Neural progenitor cell (in vitro differentiated cells): ENCODE measurements around the gene FBXO17. TPM values are rescaled to one million over a fixed set of nuclear protein-coding genes. Genes with fewer than 3 reads are reported as not detected.
A peak's percentile ranks its signal among the peaks of the same experiment; 100 is the strongest.

Experiments
- DNase-seq: peaks from one replicate; pipeline ENCODE4 v3.0.0-alpha.2; 2016; ENCODE audit warnings: low spot score
- H2AFZ ChIP-seq: fragments of 200-600 bp; sonication (generic); replicated peaks from 2 replicates; pipeline ENCODE4 v1.6.1; 2016; ENCODE audit warnings: antibody characterized with exemption
- H3F3A ChIP-seq: fragments of 200-600 bp; sonication (generic); 2 replicates; pipeline ENCODE4 v1.6.1; 2016; ENCODE audit warnings: antibody characterized with exemption, low read depth
- H3K27ac ChIP-seq: fragments of 200-600 bp; sonication (generic); 2 replicates; pipeline ENCODE4 v1.5.1; 2016; ENCODE audit warnings: mild to moderate bottlenecking
- H3K27me3 ChIP-seq: fragments of 200-600 bp; sonication (generic); 2 replicates; pipeline ENCODE4 v1.6.1; 2016; ENCODE audit warnings: mild to moderate bottlenecking, moderate library complexity
- H3K36me3 ChIP-seq: fragments of 200-600 bp; sonication (generic); 2 replicates; pipeline ENCODE4 v1.5.1; 2016
- H3K4me1 ChIP-seq: fragments of 200-600 bp; sonication (generic); 2 replicates; pipeline ENCODE4 v1.6.1; 2016; ENCODE audit warnings: mixed run types
- H3K4me2 ChIP-seq: fragments of 200-600 bp; sonication (generic); 2 replicates; pipeline ENCODE4 v1.6.1; 2016
- H3K4me3 ChIP-seq: fragments of 200-600 bp; sonication (generic); 2 replicates; pipeline ENCODE4 v1.5.1; 2016
- H3K79me2 ChIP-seq: fragments of 200-600 bp; sonication (generic); 2 replicates; pipeline ENCODE4 v1.6.1; 2016; ENCODE audit warnings: low read depth
- H3K9ac ChIP-seq: fragments of 200-600 bp; sonication (generic); 2 replicates; pipeline ENCODE4 v1.6.1; 2016
- H3K9me3 ChIP-seq: fragments of 200-600 bp; sonication (generic); 2 replicates; pipeline ENCODE4 v1.5.1; 2016; ENCODE audit warnings: low read depth
- H4K20me1 ChIP-seq: fragments of 200-600 bp; sonication (generic); 2 replicates; pipeline ENCODE4 v1.6.1; 2016; ENCODE audit warnings: low read depth
- H3K27ac Mint-ChIP-seq: 3 replicates; pipeline ENCODE4 v1.8.0; 2021; ENCODE audit warnings: mixed read lengths
- H3K27me3 Mint-ChIP-seq: 2 replicates; pipeline ENCODE4 v1.8.0; 2022; ENCODE audit warnings: low read depth, mild to moderate bottlenecking, inconsistent platforms, moderate library complexity, mixed read lengths; ENCODE audit not compliant: insufficient read depth
- H3K36me3 Mint-ChIP-seq: 3 replicates; pipeline ENCODE4 v1.8.0; 2021; ENCODE audit warnings: mixed read lengths
- H3K4me1 Mint-ChIP-seq: 3 replicates; pipeline ENCODE4 v1.8.0; 2021; ENCODE audit warnings: mixed read lengths
- H3K4me3 Mint-ChIP-seq: 3 replicates; pipeline ENCODE4 v1.8.0; 2021; ENCODE audit warnings: mild to moderate bottlenecking, moderate library complexity, mixed read lengths
- H3K9me3 Mint-ChIP-seq: 3 replicates; pipeline ENCODE4 v1.8.0; 2020; ENCODE audit warnings: mixed read lengths
- EZH2 ChIP-seq: fragments of 200-600 bp; sonication (generic); IDR thresholded peaks from 2 replicates; pipeline ENCODE4 v1.6.1; 2017; ENCODE audit warnings: antibody characterized with exemption, mild to moderate bottlenecking, moderate library complexity
- EZH2phosphoT487 ChIP-seq: fragments of 200-600 bp; sonication (generic); IDR thresholded peaks from 2 replicates; pipeline ENCODE4 v1.6.1; 2017; ENCODE audit warnings: antibody characterized with exemption
- total RNA-seq: library from RNA; depleted of rRNA; stranded (reverse); fragments of >200 nt; gene quantifications from 2 replicates; pipeline ENCODE4 v1.2.3, GENCODE V29; 2015; ENCODE audit warnings: low replicate concordance
- TF ChIP-seq, protein P1 (sequence below): fragments of 200-600 bp; sonication (generic); IDR thresholded peaks from 2 replicates; pipeline ENCODE4 v1.5.1; 2017; ENCODE audit warnings: antibody characterized with exemption, mild to moderate bottlenecking

The FBXO17 gene
- total RNA-seq, 1 donor from 2014 or later, result 8.3 TPM

DNA sequence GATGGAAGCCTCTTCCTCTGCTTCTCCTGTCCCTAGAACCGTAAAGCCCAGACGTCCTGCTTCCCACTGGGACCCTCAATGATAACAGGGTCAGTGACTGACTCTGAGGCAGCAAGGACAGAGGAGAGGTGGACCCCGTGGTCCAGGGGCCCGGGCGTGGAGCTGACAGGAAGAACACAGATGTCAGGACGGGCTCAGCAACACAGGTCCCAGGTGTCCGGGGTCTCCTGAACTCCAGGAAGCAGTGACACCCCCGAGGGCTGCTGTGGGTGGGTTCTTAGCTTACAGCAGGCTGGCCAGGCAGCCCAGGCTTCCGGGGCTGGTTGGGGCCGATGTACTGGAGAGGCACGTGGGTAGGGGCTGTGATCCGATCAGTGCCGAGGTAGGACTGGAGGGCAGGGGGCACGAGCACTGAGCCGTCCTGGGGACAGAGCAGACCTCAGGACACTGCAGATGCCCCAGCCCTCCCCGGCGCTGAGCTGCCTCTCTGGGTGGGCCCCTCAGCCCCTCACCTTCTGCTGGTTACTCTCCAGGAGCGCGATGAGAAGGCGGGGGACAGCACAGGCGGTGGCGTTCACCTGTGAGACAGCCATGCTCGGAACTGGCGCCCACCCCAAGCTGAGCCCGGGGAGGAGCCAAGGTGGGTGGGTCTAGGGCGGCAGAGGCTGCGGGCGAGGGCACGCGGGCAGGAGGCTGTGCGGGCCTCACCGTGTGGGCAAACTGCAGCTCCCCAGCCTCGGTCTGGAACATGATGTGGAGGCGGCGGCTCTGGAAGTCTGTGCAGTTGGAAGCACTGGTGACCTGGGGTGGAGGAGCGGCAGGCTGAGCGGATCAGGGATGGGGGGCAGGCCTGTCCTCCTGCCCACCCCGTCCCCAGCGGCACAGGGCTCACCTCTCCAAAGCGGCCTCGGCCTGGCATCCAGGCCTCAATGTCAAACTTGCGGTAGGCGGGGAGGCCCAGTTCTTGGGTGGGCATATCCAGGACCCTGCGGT is 59.9 kb downstream of the FBXO17 start:
- H3K4me3 ChIP-seq, result no peak overlapping the region
- Mint-ChIP-seq H3K4me1 (no peaks in the 10 kb centered on the region), H3K36me3 (peaks cover 2% of the 10 kb centered on the region), H3K9me3 (no peaks in the 10 kb centered on the region), H3K4me3 (no peak overlapping the region), H3K27ac (peak overlapping the region; percentile 77), H3K27me3 (peaks cover 7% of the 10 kb centered on the region)
- TF ChIP-seq EZH2 (no peak), EZH2phosphoT487 (no peak)
- TF ChIP-seq, protein P1, sequence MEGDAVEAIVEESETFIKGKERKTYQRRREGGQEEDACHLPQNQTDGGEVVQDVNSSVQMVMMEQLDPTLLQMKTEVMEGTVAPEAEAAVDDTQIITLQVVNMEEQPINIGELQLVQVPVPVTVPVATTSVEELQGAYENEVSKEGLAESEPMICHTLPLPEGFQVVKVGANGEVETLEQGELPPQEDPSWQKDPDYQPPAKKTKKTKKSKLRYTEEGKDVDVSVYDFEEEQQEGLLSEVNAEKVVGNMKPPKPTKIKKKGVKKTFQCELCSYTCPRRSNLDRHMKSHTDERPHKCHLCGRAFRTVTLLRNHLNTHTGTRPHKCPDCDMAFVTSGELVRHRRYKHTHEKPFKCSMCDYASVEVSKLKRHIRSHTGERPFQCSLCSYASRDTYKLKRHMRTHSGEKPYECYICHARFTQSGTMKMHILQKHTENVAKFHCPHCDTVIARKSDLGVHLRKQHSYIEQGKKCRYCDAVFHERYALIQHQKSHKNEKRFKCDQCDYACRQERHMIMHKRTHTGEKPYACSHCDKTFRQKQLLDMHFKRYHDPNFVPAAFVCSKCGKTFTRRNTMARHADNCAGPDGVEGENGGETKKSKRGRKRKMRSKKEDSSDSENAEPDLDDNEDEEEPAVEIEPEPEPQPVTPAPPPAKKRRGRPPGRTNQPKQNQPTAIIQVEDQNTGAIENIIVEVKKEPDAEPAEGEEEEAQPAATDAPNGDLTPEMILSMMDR, result no peak
- H3F3A ChIP-seq, result no peaks in the 10 kb centered on the region
- no peak overlapping the region for H3K9ac ChIP-seq
- H3K4me2 ChIP-seq, result no peak overlapping the region
- H3K4me1 ChIP-seq, result no peaks in the 10 kb centered on the region
- H2AFZ ChIP-seq, result no peak overlapping the region
- no peaks in the 10 kb centered on the region for H4K20me1 ChIP-seq
- no peak for DNase-seq
- no peak overlapping the region for H3K27ac ChIP-seq
- no peaks in the 10 kb centered on the region for H3K79me2 ChIP-seq
- no peaks in the 10 kb centered on the region for H3K36me3 ChIP-seq
- no peaks in the 10 kb centered on the region for H3K9me3 ChIP-seq
- no peaks in the 10 kb centered on the region for H3K27me3 ChIP-seq

DNA sequence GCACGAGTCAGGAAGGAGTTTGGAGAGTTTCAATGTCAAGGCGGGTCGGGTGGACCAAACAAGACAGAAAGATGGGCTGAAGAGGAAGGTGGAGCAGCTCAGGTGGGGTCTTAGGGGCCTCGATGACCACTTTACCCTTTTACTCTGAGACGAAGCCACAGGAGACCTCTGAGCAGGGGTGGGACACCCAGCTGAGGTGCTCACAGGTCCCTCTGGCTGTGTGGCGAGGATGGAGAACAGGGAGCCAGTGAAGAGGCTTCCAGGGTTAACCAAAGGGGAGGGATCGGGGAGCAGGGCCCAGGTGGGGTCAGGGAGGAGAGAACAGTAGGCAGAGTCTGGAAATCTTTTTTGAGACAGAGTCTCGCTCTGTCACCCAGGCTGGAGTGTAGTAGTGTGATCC is 61.6 kb downstream of the FBXO17 start:
- Histone ChIP-seq H3K27ac (no peak overlapping the region), H3K27me3 (no peaks in the 10 kb centered on the region), H2AFZ (no peak overlapping the region), H3K79me2 (no peaks in the 10 kb centered on the region), H3K9ac (no peak overlapping the region), H4K20me1 (no peaks in the 10 kb centered on the region), H3K9me3 (no peaks in the 10 kb centered on the region), H3K36me3 (no peaks in the 10 kb centered on the region), H3K4me3 (no peak overlapping the region), H3K4me1 (no peaks in the 10 kb centered on the region), H3K4me2 (no peak overlapping the region), H3F3A (no peaks in the 10 kb centered on the region)
- Mint-ChIP-seq H3K27me3 (peaks cover 7% of the 10 kb centered on the region), H3K4me1 (no peaks in the 10 kb centered on the region), H3K4me3 (no peak overlapping the region), H3K9me3 (no peaks in the 10 kb centered on the region), H3K36me3 (peaks cover 2% of the 10 kb centered on the region), H3K27ac (no peak overlapping the region)
- no peak for TF ChIP-seq EZH2
- no peak for TF ChIP-seq EZH2phosphoT487
- TF ChIP-seq, protein P1, result no peak
- no peak for DNase-seq

DNA sequence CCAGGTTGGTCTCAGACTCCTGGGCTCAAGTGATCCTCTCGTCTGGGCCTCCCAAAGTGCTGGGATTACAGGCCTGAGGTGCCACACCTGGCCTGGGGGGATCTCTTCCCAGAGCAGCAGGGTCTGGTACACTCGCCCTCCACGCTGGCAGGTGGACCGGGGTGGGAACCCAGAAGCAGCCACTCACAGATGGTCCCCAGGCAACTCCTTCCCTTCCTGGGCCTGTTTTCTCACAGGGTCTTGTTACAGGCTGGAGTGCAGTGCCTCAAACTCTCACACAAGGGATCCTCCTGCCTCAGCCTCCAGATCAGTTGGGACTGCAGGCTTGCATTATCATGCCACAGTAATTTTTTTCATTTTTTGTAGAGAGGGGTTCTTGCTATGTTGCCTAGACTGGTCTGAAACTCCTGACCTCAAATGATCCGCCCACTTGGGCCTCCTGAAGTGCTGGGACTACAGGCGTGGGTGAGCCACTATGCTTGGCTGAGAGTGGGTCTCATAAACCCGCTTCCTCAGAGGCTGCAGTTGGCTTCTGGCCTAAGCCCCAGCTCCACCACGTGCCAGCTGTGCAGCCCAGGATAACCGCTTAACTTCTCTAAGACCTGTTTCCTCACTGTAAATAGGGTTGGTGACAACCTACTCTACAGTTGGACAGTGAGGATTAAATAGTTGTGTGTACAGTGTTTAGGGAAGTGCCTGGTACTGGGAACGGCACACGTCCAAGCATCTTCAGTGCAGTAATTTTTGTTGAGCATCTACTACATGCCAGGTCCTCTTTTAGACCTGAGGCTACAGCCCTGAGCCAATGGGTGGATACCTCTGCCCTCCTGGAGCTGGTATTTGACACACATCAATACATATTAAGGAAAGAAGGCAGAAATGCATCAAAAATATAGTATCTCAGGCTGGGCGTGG is 62.7 kb downstream of the FBXO17 start:
- no peaks in the 10 kb centered on the region for H3K79me2 ChIP-seq
- H2AFZ ChIP-seq, result no peak overlapping the region
- no peaks in the 10 kb centered on the region for H3K9me3 ChIP-seq
- Mint-ChIP-seq H3K27ac (peak overlapping the region; percentile 69), H3K36me3 (peaks cover 3% of the 10 kb centered on the region), H3K4me1 (no peaks in the 10 kb centered on the region), H3K9me3 (no peaks in the 10 kb centered on the region), H3K27me3 (peaks cover 7% of the 10 kb centered on the region), H3K4me3 (no peak overlapping the region)
- H3K9ac ChIP-seq, result no peak overlapping the region
- no peaks in the 10 kb centered on the region for H3K27me3 ChIP-seq
- H3K4me3 ChIP-seq, result no peak overlapping the region
- no peaks in the 10 kb centered on the region for H4K20me1 ChIP-seq
- H3K4me1 ChIP-seq, result no peaks in the 10 kb centered on the region
- H3K27ac ChIP-seq, result no peak overlapping the region
- DNase-seq, result no peak
- no peak for TF ChIP-seq EZH2phosphoT487
- no peak for TF ChIP-seq EZH2
- TF ChIP-seq, protein P1, result no peak
- H3F3A ChIP-seq, result no peaks in the 10 kb centered on the region
- H3K4me2 ChIP-seq, result no peak overlapping the region
- no peaks in the 10 kb centered on the region for H3K36me3 ChIP-seq
